Spleen (tissue), 7 donors: ENCODE results near the gene TMEM121.

Experiments
- CTCF ChIP-seq, 11 experiments: fragments of 200-600 bp in 7 of 11; fragments of 450-650 bp in 4 of 11; sonication (generic) in 4 of 11; IDR thresholded peaks in 8 of 11; conservative IDR thresholded peaks in 3 of 11; 1 replicate in 7 of 11; 2 replicates in 4 of 11; pipeline versions ENCODE4 v1.4.0 to v1.8.0; 2016 to 2021; ENCODE audit warnings: antibody characterized with exemption in 11 of 11, inconsistent platforms in 4 of 11, mild to moderate bottlenecking in 1 of 11
- POLR2A ChIP-seq, 3 donors: fragments of 450-650 bp; IDR thresholded peaks; one replicate each; pipeline ENCODE4 v1.5.1; 2017; ENCODE audit warnings: antibody characterized with exemption in 3 of 3, mild to moderate bottlenecking in 1 of 3
- POLR2AphosphoS5 ChIP-seq, 3 donors: sonication (generic); formaldehyde crosslinking; IDR thresholded peaks; one replicate each; pipeline ENCODE4 v1.5.1; 2017; ENCODE audit warnings: antibody characterized with exemption in 3 of 3
- donor health status: DM: no; HTN: no; CAD: no; lungs with moderate emphysema.
- donor health status: DM: no; HTN: no; CAD: no.
- donor health status: DM: no; HTN: no; CAD: no.

- TF ChIP-seq CTCF (IDR thresholded peaks at IDR 0.05 in 8 of 11, conservative IDR thresholded peaks at IDR 0.05 in 3 of 11) (no peak), POLR2A (IDR thresholded peaks at IDR 0.05) (peak in 1 of 3 donors; percentile 29), POLR2AphosphoS5 (IDR thresholded peaks at IDR 0.05) (peak in 2 of 3 donors; percentile 55)
Observed at GRCh38 chr14:105486974-105487448, 39.4 kb upstream of the TMEM121 start.
